Measurements from ENCODE around the gene REXO1. TPM values are rescaled to one million over a fixed set of nuclear protein-coding genes. Genes with fewer than 3 reads are reported as not detected.

The REXO1 gene
- total RNA-seq, 2 donors from 2014 or later = 29.8 to 59.1 TPM

GRCh38 chr19:1860042-1860775 lies 11.9 kb upstream of the REXO1 start:
- no peak overlapping the region for H3K27ac ChIP-seq
- H3K27me3 ChIP-seq (replicated peaks; ENCODE audit: insufficient read depth) = no peaks in the 10 kb centered on the region
- H3K4me1 ChIP-seq (replicated peaks) = peaks cover 18% of the 10 kb centered on the region
- TF ChIP-seq CTCF (IDR thresholded peaks at IDR 0.05) (no peak), POLR2A (IDR thresholded peaks at IDR 0.05) (no peak), POLR2AphosphoS5 (IDR thresholded peaks at IDR 0.05) (no peak)
- H3K4me3 ChIP-seq = no peak overlapping the region
- no peaks in the 10 kb centered on the region for H3K36me3 ChIP-seq
- intact Hi-C loops (cut with DNase I) = no loop called here
- WGBS = 32% methylated on average over 28 of the region's 32 CpGs
- no peaks in the 10 kb centered on the region for H3K9me3 ChIP-seq
- no peak for DNase-seq (ENCODE audit: low spot score)

GRCh38 chr19:1859331-1859781 lies 11.1 kb upstream of the REXO1 start:
- Histone ChIP-seq H3K4me1 (replicated peaks) (peaks cover 18% of the 10 kb centered on the region), H3K27me3 (replicated peaks; ENCODE audit: insufficient read depth) (no peaks in the 10 kb centered on the region), H3K9me3 (no peaks in the 10 kb centered on the region), H3K4me3 (no peak overlapping the region), H3K36me3 (no peaks in the 10 kb centered on the region), H3K27ac (no peak overlapping the region)
- intact Hi-C loops (cut with DNase I) = no loop called here
- no peak for DNase-seq (ENCODE audit: low spot score)
- TF ChIP-seq CTCF (IDR thresholded peaks at IDR 0.05) (no peak), POLR2AphosphoS5 (IDR thresholded peaks at IDR 0.05) (no peak), POLR2A (IDR thresholded peaks at IDR 0.05) (no peak)
- WGBS = 65% methylated on average over 18 of the region's 18 CpGs

GRCh38 chr19:1858412-1859081 lies 10.3 kb upstream of the REXO1 start:
- WGBS = 79% methylated on average over 8 of the region's 10 CpGs
- intact Hi-C loops (cut with DNase I) = no loop called here
- Histone ChIP-seq H3K36me3 (no peaks in the 10 kb centered on the region), H3K27me3 (replicated peaks; ENCODE audit: insufficient read depth) (no peaks in the 10 kb centered on the region), H3K4me3 (no peak overlapping the region), H3K27ac (peak overlapping the region in 1 of 2 donors; percentile 52), H3K9me3 (no peaks in the 10 kb centered on the region), H3K4me1 (replicated peaks) (peaks cover 18% of the 10 kb centered on the region)
- TF ChIP-seq POLR2AphosphoS5 (IDR thresholded peaks at IDR 0.05) (no peak), POLR2A (IDR thresholded peaks at IDR 0.05) (no peak)
- no peak for DNase-seq (ENCODE audit: low spot score)

GRCh38 chr19:1857648-1858326 lies 9.5 kb upstream of the REXO1 start:
- Histone ChIP-seq H3K4me1 (replicated peaks) (peaks cover 18% of the 10 kb centered on the region), H3K4me3 (peak overlapping the region in 1 of 2 donors; percentile 26)
- intact Hi-C loops (cut with DNase I) = no loop called here

More at GRCh38 chr19:1857648-1858326, 9.5 kb upstream of the REXO1 start:
- WGBS = 48% methylated on average over 16 of the region's 16 CpGs
- TF ChIP-seq CTCF (IDR thresholded peaks at IDR 0.05) (no peak), POLR2AphosphoS5 (IDR thresholded peaks at IDR 0.05) (no peak), POLR2A (IDR thresholded peaks at IDR 0.05) (no peak)
- no peaks in the 10 kb centered on the region for H3K27me3 ChIP-seq (replicated peaks; ENCODE audit: insufficient read depth)
- no peaks in the 10 kb centered on the region for H3K9me3 ChIP-seq
- no peaks in the 10 kb centered on the region for H3K36me3 ChIP-seq
- no peak for DNase-seq (ENCODE audit: low spot score)
- H3K27ac ChIP-seq = peak overlapping the region; percentile 52 to 69
